ENCODE data around the gene MYCBP2. TPM values are rescaled to one million over a fixed set of nuclear protein-coding genes. Genes with fewer than 3 reads are reported as not detected.

The MYCBP2 gene
- total RNA-seq, 1 donor from 2014 or later = 58.4 TPM

- no peaks in the 10 kb centered on the region for H3K27me3 Mint-ChIP-seq
- TF ChIP-seq CTCF (IDR thresholded peaks at IDR 0.05; ENCODE audit: unreplicated experiment) = no peak
- no peak overlapping the region for H3K27ac Mint-ChIP-seq
- DNase-seq (ENCODE audit: low spot score, unreplicated experiment) = no peak
- no peaks in the 10 kb centered on the region for H3K4me1 Mint-ChIP-seq (ENCODE audit: low read depth)
- H3K4me3 Mint-ChIP-seq (ENCODE audit: low read depth) = no peak overlapping the region
- no peaks in the 10 kb centered on the region for H3K36me3 Mint-ChIP-seq (ENCODE audit: insufficient read depth)
- no peaks in the 10 kb centered on the region for H3K9me3 Mint-ChIP-seq (ENCODE audit: low read depth)
These were observed 31.1 kb upstream of the MYCBP2 start for GRCh38 chr13:77358001-77358400.

GRCh38 chr13:77356155-77356554, 29.3 kb upstream of the MYCBP2 start:
- Mint-ChIP-seq H3K4me1 (ENCODE audit: low read depth) (no peaks in the 10 kb centered on the region), H3K4me3 (ENCODE audit: low read depth) (no peak overlapping the region)
- TF ChIP-seq CTCF (IDR thresholded peaks at IDR 0.05; ENCODE audit: unreplicated experiment) = no peak

GRCh38 chr13:77353995-77354394, 27.1 kb upstream of the MYCBP2 start:
- Mint-ChIP-seq H3K27me3 (no peaks in the 10 kb centered on the region), H3K9me3 (ENCODE audit: low read depth) (no peaks in the 10 kb centered on the region), H3K4me1 (ENCODE audit: low read depth) (no peaks in the 10 kb centered on the region), H3K27ac (no peak overlapping the region), H3K4me3 (ENCODE audit: low read depth) (no peak overlapping the region), H3K36me3 (ENCODE audit: insufficient read depth) (no peaks in the 10 kb centered on the region)
- no peak for DNase-seq (ENCODE audit: low spot score, unreplicated experiment)
- TF ChIP-seq CTCF (IDR thresholded peaks at IDR 0.05; ENCODE audit: unreplicated experiment) = no peak

More at GRCh38 chr13:77356155-77356554, 29.3 kb upstream of the MYCBP2 start:
- no peaks in the 10 kb centered on the region for H3K9me3 Mint-ChIP-seq (ENCODE audit: low read depth)
- no peak overlapping the region for H3K27ac Mint-ChIP-seq
- H3K36me3 Mint-ChIP-seq (ENCODE audit: insufficient read depth) = no peaks in the 10 kb centered on the region
- no peaks in the 10 kb centered on the region for H3K27me3 Mint-ChIP-seq
- no peak for DNase-seq (ENCODE audit: low spot score, unreplicated experiment)

GRCh38 chr13:77351315-77351714, 24.4 kb upstream of the MYCBP2 start:
- Mint-ChIP-seq H3K9me3 (ENCODE audit: low read depth) (no peaks in the 10 kb centered on the region), H3K27ac (no peak overlapping the region), H3K4me3 (ENCODE audit: low read depth) (no peak overlapping the region), H3K36me3 (ENCODE audit: insufficient read depth) (no peaks in the 10 kb centered on the region), H3K27me3 (no peaks in the 10 kb centered on the region), H3K4me1 (ENCODE audit: low read depth) (no peaks in the 10 kb centered on the region)
- DNase-seq (ENCODE audit: low spot score, unreplicated experiment) = no peak
- no peak for TF ChIP-seq CTCF (IDR thresholded peaks at IDR 0.05; ENCODE audit: unreplicated experiment)

- DNase-seq (ENCODE audit: low spot score, unreplicated experiment) = no peak
- no peaks in the 10 kb centered on the region for H3K36me3 Mint-ChIP-seq (ENCODE audit: insufficient read depth)
- no peaks in the 10 kb centered on the region for H3K4me1 Mint-ChIP-seq (ENCODE audit: low read depth)
- no peak for TF ChIP-seq CTCF (IDR thresholded peaks at IDR 0.05; ENCODE audit: unreplicated experiment)
- H3K27ac Mint-ChIP-seq = no peak overlapping the region
- H3K4me3 Mint-ChIP-seq (ENCODE audit: low read depth) = no peak overlapping the region
- no peaks in the 10 kb centered on the region for H3K9me3 Mint-ChIP-seq (ENCODE audit: low read depth)
- no peaks in the 10 kb centered on the region for H3K27me3 Mint-ChIP-seq
These were observed 23.9 kb upstream of the MYCBP2 start for GRCh38 chr13:77350811-77351210.

All from progenitor cell of endocrine pancreas (in vitro differentiated cells).